ENCODE measurements around the gene TBX5. TPM values are rescaled to one million over a fixed set of nuclear protein-coding genes. Genes with fewer than 3 reads are reported as not detected.

TBX5 gene
- total RNA-seq, 2 donors from 2014 or later, result 238 to 345 TPM

DNA sequence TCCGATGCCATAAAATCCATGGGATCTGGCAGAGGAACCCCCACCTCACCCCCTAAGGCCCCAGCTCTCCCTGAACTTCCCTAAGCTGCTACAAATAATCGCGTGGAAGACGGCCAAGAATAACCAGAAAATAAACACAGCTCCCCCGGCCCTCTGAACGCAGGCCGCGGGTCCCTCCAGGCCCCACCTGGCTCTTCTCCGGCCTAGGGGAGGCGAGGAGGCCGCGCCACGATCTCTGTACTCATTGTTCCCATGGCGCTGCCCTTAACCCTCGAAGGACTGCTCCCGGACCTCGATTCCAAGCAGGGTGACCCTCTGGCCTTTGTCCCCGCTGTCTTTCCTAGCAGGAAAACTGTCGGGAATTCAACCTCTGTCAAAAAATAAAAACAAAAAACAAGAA lies 33.9 kb upstream of the TBX5 start:
- no peaks in the 10 kb centered on the region for H3K9me3 ChIP-seq
- DNase-seq (ENCODE audit: low spot score), result no peak
- no peaks in the 10 kb centered on the region for H3K27me3 ChIP-seq
- peak overlapping the region; percentile 11 to 35 for H3K4me3 ChIP-seq
- H3K36me3 ChIP-seq, result peaks cover 44% of the 10 kb centered on the region
- peak overlapping the region; percentile 88 to 94 for H3K27ac ChIP-seq
- TF ChIP-seq, protein P1, sequence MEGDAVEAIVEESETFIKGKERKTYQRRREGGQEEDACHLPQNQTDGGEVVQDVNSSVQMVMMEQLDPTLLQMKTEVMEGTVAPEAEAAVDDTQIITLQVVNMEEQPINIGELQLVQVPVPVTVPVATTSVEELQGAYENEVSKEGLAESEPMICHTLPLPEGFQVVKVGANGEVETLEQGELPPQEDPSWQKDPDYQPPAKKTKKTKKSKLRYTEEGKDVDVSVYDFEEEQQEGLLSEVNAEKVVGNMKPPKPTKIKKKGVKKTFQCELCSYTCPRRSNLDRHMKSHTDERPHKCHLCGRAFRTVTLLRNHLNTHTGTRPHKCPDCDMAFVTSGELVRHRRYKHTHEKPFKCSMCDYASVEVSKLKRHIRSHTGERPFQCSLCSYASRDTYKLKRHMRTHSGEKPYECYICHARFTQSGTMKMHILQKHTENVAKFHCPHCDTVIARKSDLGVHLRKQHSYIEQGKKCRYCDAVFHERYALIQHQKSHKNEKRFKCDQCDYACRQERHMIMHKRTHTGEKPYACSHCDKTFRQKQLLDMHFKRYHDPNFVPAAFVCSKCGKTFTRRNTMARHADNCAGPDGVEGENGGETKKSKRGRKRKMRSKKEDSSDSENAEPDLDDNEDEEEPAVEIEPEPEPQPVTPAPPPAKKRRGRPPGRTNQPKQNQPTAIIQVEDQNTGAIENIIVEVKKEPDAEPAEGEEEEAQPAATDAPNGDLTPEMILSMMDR (IDR thresholded peaks at IDR 0.05), result no peak
- peaks cover 0 to 51% of the 10 kb centered on the region in 2 donors for H3K4me1 ChIP-seq

DNA sequence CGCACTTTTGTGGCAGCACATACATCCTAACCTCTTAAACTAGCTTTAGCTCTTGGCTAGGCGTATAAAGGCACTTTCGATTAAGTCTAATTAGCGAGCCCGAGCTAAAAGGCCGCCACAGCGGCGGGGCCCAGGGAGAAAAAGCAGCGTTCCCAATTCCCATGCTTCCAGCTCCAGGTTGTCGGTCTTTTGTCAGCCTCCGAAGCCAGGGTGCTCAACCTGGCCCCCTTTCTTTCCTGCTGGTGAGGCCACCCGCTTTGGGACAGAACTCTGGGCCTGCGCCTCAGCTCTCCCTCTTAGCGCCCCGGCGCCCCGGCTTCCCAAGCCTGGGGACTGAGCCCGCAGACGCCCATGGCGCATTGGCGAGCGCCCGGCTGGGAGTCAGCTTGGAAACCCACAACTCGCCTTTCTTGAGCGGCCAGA lies 33.3 kb upstream of the TBX5 start:
- no peak for DNase-seq (ENCODE audit: low spot score)
- peaks cover 39% of the 10 kb centered on the region for H3K36me3 ChIP-seq
- H3K4me1 ChIP-seq, result peaks cover 0 to 51% of the 10 kb centered on the region in 2 donors
- H3K4me3 ChIP-seq, result peak overlapping the region; percentile 11 to 35
- H3K27ac ChIP-seq, result peak overlapping the region; percentile 88 to 94
- TF ChIP-seq, protein P1 (IDR thresholded peaks at IDR 0.05), result no peak
- H3K27me3 ChIP-seq, result no peaks in the 10 kb centered on the region
- no peaks in the 10 kb centered on the region for H3K9me3 ChIP-seq

DNA sequence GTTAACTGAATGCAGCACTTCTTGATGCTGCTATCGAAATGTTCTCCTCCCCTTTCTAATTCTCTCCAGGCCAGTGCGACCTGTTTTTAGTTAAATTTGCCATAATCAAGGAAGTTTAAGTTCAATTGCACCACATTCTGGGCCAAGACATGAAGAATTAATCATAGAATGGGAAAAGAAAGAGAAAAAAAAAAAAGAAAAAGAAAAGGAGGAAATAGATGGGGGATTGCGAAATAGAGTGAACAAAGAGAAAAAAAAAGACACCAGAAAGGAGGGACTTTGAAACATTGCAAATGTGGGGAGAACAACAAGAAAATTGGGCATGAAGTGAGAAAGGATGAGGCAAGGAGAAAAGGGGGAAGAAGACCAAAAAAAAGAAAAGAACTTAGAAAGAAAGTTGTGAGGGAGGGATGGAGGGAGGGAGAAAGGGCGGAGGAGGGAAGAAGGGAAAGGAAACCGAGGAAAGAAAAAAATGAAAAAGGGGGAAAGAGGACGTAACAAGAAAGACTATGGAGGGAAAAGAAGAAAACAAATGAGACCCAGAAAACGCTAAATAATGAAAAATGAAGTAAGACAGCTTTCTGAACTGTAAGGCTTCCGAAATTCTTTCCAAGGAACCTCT lies 32.8 kb upstream of the TBX5 start:
- no peak for DNase-seq (ENCODE audit: low spot score)
- peak overlapping the region; percentile 11 to 35 for H3K4me3 ChIP-seq
- H3K27me3 ChIP-seq, result no peaks in the 10 kb centered on the region
- H3K36me3 ChIP-seq, result peaks cover 34% of the 10 kb centered on the region
- H3K4me1 ChIP-seq, result peaks cover 0 to 51% of the 10 kb centered on the region in 2 donors
- TF ChIP-seq, protein P1 (IDR thresholded peaks at IDR 0.05), result no peak
- H3K27ac ChIP-seq, result peak overlapping the region; percentile 88 to 94
- H3K9me3 ChIP-seq, result no peaks in the 10 kb centered on the region

DNA sequence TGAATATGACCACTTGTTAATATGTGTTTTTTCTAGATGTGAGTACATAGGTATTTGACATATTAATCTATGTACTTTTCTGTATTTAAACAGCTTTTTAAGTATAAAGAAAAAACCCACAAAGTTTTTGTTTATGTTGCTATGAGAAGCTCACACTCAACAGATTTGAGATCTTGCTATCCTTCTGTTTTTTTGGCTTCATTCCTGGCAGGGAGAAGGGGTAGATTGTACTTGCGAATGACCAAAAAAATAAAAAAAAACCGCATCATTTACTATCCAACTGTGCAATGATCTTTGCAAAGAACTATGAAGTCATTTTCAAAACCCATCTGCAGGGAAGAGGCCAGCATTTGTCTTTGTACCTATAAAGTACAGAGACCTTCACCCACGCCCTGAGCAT lies 28.4 kb upstream of the TBX5 start:
- Histone ChIP-seq H3K9me3 (no peaks in the 10 kb centered on the region), H3K4me1 (peaks cover 0 to 51% of the 10 kb centered on the region in 2 donors), H3K4me3 (no peak overlapping the region), H3K27ac (no peak overlapping the region), H3K27me3 (no peaks in the 10 kb centered on the region), H3K36me3 (peaks cover 7% of the 10 kb centered on the region)
- TF ChIP-seq, protein P1 (IDR thresholded peaks at IDR 0.05), result no peak
- DNase-seq (ENCODE audit: low spot score), result no peak

DNA sequence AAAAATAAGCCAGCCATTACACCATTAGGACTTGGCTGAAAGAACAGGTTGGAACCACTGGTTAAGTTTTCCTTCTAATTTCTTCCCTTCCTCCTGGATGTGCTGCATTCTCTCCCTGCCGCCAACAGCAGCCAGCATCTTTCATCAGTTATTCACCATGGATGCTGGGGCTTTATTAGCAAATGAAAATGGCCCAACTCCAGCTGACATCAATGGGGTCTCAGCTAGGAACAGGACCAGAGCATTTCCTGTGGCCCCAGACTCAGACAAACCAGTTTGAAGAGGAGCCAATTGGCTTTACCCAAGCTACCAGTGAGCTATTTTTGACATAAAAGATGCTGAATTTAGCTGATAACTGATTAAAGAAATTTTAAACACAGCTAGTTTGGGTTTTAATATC lies 26.0 kb upstream of the TBX5 start:
- no peaks in the 10 kb centered on the region for H3K27me3 ChIP-seq
- DNase-seq (ENCODE audit: low spot score), result no peak

More for the DNA sequence above, 26.0 kb upstream of the TBX5 start:
- H3K27ac ChIP-seq, result peak overlapping the region in 1 of 2 donors; percentile 1
- H3K4me1 ChIP-seq, result peaks cover 0 to 47% of the 10 kb centered on the region in 2 donors
- no peak overlapping the region for H3K4me3 ChIP-seq
- H3K36me3 ChIP-seq, result peaks cover 7% of the 10 kb centered on the region
- TF ChIP-seq, protein P1 (IDR thresholded peaks at IDR 0.05), result no peak
- no peaks in the 10 kb centered on the region for H3K9me3 ChIP-seq

All from right atrium auricular region (tissue), 2 donors.